NCI-H460 (cell line): Measurements from ENCODE around the gene NEU4. TPM values are rescaled to one million over a fixed set of nuclear protein-coding genes. Genes with fewer than 3 reads are reported as not detected.
"Not testable (repeated sequence)": the region's sequence is repeated elsewhere in the genome, so short reads cannot be mapped to it uniquely, and the experiment has no call there.

ENCODE experiments used
- DNase-seq: peaks from one replicate; pipeline ENCODE4 v3.0.0-alpha.2; 2016; ENCODE audit warnings: low read depth; ENCODE audit errors: extremely low read depth
- total RNA-seq: library from RNA; depleted of rRNA; stranded (reverse); fragments of >200 nt; shearing (Covaris generic); gene quantifications from 2 replicates; pipeline ENCODE4 v1.2.3, GENCODE V29; 2014

The NEU4 gene
- total RNA-seq, 1 experiment from 2014 or later, result 0.37 TPM

DNA sequence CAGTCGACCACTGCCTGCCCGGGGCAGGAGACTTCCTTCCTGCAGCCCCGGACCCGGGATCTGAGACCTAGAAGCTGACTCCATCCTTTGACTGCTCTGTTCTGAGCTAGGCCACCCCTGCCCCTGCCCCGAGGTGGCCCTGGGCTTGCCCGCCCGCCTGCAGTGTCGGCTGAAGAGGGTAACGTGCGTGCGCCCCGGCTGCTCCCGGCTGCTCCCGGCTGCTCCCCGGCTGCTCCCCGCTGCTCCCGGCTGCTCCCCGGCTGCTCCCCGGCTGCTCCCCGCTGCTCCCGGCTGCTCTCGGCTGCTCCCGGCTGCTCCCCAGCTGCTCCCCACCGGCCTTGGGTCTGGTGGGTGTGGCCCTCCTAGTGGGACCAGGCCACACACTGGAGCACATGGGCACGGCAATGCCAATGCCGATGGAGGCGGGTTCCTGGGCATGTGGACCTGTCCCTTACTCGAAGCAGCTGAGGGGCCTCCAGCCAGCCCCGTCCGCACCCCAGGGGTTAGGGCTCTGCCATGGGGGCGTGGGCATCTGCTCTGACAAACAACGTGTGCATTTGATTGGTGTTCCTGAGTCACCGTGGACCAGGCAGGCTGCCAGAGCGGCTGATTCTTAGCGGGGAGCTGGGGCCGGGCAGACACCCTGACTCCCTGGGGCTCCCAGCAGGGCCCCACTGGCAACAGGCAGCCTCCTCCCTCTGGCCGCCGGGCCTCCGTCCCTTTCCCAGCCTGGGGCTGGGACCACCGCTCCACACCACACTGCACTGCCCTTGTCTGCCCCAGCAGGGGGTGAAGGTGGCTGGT, 34.4 kb upstream of the NEU4 start:
- DNase-seq, result peak; percentile 23

GRCh38 chr2:241775223-241776177, 33.5 kb upstream of the NEU4 start:
- no peak for DNase-seq

DNA sequence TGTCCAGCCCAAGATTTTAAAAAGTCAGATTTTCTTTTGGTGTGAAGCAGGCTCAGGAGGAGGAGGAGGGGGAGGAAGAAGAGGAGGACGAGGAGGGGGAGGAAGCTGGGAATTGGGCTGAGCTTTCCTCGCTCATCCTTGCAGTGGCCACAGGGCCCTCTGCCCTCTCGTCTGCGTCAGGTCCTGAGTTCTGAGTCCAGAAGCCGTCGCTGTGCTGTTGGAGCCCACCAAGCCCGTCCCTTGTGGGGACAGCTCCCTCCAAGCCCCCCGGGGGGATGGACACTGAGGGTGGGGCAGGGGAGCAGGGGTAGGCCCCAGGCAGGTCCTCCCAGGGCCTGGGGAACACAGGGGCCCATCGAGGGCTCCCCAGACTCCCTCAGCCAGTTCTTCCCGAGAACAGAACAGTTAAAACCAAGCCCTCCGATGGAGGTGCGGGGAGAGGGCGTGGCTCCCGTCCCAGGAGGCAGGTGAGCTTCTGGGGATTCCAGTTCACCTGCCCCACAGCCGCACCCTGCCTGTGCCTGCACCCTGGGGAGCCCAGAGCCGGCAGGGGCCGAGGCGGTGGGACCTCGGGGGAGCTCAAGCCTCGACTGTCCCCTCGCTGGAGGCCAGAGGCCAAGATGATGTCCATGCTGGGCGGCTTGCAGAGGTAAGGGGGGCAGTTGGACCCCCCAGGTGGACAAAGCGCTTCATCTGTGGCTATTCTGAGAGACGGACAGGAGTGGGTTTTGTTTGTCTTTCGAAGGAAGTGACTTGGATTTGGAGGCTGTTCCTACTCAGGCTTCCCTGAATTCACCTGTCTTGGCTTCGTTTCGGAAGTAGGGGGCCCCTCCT, 32.4 kb upstream of the NEU4 start, which contains the start of gene GAL3ST2:
Gene GAL3ST2 (plus strand): TSS at position 487 of the 834 bp plus-strand sequence. CDS start 134 bp downstream, at position 621.
- DNase-seq, result no peak

DNA sequence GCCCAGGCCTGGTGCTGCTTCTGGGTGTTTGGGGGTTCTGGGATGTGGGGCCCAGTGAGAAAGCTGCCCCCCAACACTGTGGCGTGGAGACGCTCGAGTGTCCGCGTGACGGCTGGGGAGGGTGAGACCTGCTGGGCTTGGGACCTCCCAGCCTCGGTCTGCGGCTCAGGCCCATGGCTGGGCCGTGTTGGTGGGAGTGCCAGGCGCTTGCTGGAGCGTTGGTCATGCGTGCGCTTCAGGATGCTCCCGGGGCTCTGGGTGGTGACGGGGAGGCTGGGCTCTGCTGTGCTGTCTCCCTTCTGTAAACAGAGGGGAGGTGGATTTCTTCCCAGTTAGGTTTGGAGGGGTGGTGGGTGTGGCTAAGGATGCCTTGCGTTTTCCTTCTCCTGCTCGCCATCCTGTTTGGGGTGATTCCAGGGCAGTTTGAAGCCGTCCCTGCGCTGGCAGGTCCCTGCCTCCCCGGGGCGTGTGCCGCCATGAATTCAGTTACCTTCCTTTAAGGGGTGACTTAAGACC, 31.8 kb upstream of the NEU4 start:
- DNase-seq, result no peak

- no peak for DNase-seq
Observed at GRCh38 chr2:241777686-241778627, 31.0 kb upstream of the NEU4 start.

DNA sequence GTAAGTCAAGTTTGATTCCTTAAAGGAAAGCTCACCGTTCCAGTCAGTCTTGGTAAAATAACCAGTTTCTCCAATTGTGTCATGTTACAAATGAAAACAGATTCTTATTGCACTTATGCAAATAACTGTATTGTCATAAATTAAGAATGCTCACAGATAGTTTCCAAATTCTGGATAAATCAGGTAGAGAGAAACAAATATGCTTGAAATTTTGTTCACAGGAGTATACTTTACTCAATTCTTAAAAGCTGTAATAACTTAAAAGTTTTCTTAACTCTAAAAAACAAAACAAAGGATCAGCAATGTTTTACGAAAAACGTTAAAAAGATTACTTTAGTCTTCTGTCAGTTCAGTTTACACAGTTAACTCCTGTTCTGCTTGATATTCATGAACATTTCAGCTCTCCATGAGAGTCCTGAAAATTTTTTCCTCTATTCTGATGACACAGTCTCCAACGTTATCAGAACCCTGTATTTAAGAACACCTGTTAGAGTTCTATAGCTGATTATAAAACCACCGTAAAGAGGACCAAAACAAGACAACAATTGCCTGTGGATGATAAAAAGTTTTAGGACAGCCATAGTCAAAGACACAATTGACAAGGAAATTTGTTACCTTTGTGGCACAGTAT, 27.9 kb upstream of the NEU4 start:
- no peak for DNase-seq

DNA sequence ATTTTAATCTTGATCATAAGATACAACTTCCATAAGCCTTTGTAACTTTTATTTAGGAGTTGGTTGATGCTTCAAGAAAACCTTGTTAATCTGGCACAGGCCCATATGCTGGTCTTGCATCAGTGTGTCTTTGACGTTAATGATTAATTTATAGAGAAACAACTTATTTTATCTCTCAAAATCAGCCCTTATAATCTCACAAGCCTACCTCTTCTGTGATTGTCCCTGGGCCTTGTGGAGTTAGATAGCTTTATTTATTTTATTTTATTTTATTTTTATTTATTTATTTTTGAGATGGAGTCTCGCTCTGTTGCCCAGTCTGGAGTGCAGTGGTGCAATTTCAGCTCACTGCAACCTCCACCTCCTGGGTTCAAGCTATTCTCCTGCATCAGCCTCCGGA, 26.9 kb upstream of the NEU4 start:
- not testable (repeated sequence) for DNase-seq

DNA sequence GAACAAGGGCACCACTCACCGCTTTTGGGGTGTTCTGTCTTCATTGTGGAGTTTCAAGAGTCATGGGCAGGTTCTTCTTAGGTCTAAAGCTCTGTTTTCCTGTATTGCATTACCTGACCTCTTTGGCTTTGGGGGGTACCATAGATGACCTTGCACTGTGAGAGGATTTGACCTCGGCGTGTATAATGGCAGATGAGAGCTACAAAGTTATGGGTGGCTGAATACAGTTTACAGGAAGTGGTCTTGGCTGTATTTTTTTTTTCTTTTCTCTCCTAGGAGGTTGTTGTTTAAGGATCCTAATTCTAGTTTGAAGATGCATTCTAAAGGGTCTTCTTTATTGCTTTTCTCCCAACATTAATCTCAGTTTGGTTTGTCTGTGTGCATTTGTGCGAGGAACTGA, 20.9 kb upstream of the NEU4 start:
- DNase-seq, result no peak

- DNase-seq, result no peak
Observed at GRCh38 chr2:241788572-241788971, 20.4 kb upstream of the NEU4 start.

DNA sequence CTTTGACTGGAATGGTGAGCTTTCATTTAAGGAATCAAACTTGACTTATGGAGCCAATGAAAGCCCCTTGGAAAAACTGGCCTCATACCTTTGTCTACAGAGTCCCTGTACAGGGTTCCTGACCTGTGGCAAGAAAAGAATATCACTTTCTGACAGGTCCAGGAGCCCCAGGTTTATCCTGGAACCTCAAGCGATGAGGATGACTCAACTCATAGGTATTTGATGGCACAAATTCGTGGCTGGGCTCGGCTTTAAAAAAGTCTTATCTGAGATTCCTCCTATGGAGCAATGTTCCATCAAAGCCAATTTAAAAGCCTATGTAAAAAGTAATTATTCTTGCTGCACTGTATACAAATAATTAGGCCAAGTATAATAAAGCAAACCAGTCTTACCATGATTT, 17.6 kb upstream of the NEU4 start:
- not testable (repeated sequence) for DNase-seq

DNA sequence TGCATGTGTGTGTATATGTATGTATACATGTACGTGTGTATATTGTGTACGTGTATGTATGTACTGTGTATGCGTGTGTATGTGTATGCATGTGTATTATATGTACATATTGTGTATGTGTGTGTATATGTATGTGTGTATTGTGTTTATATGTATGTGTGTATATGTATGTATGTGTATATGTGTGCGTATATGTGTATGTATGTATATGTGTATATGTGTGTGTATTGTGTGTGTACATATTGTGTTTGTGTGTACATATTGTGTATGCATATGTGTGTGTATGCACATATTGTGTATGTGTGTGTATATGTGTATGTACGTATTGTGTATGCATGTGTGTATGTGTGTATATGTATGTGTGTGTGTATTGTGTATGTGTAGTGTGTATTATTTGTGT, 15.6 kb upstream of the NEU4 start:
- DNase-seq, result no peak

- no peak for DNase-seq
Observed at GRCh38 chr2:241794250-241794823, 14.7 kb upstream of the NEU4 start.

- DNase-seq, result no peak
Observed at GRCh38 chr2:241795021-241795999, 13.7 kb upstream of the NEU4 start.

DNA sequence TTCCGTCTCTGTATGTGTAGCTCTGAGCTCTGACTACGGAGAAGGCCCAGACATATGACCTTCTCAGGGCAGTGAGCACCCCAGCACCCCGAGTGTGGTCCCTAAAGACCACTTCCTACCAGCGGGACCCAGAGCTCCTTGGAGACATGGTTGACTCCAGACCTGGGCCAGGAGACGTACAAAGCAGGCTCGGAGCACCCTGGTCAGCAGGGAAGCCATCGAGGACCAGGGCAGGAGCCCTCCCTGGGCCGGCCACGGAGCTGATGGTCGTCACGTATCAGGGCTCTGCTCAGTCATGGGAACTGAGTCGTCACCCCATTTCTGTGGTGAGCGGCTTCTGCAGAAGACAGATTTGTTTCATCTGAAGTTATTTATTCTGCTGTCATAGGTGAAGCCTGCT, 12.8 kb upstream of the NEU4 start:
- DNase-seq, result no peak

DNA sequence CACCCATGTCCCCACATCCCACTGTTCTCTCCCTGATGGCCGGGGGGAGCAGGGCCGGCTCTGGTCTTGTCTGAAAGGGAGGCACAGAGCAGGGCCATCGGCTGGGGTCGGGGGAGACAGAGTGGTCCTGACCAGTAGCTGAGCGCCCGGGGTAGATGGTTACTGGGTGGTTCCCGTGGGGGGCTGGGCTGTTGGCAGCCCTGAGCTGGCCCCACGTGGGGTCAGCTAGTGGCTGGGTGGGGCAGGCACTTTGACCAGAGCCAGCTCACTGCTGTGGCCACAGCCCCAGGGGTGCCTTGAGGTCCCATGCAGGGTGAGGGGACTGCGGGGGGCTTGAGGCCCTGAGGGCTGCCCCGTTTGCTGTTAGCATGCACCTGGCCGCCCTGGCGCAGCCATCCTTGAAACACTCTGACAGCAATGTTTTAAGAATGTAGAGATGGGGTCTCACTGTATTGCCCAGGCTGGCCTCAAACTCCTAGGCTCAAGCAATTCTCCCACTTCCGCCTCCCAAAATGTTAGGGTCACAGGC, 12.3 kb upstream of the NEU4 start:
- no peak for DNase-seq

DNA sequence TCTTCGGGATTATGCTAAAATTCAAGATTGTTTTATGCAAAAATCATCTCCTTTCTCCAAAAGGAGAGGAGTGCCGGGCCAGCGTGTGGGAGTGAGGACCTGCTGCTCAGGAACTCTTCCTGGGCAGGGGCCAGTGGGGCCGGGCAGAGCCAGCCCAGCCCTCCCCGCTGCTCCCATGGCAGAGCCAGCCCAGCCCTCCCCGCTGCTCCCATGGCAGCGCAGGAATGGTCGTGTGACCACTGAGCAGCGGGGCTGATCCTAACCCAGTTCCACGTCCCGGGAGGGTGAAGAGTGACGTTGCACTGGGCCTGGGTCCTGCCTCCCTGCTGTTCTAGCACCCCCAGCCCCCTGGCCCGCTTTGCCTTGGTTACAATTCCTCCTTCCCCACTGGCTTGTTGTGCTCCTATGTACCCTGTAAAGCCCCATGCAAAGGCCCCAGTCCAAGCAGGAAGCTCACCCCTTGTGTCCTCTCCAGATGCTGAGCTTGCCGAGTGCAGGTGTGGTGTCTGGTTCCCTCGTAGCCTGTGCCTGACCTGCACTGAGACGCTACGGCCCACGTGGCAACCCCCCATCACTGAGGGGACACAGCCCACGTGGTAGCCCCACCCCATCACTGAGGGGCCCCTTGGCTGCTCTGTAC, 11.4 kb upstream of the NEU4 start:
- DNase-seq, result no peak
